HepG2 (cell line): ENCODE measurements around the gene PLK4. TPM values are rescaled to one million over a fixed set of nuclear protein-coding genes. Genes with fewer than 3 reads are reported as not detected.

Experiments
- ATAC-seq: fragments of 200-7000 bp; cut with Tn5 transposase; 3 replicates; pipeline ENCODE4 v1.9.1; 2020; ENCODE audit warnings: mild to moderate bottlenecking, moderate library complexity
- BruUV-seq: library from RNA; stranded (reverse); fragments of 400-500 nt; replicated peaks from 2 replicates; lab custom pipeline; 2021; lab: Mats Ljungman, UMichigan
- CTCF ChIA-PET: fragments of 300-600 bp; formaldehyde crosslinking; extraction: SDS; loops from one replicate; lab custom pipeline; 2021; ENCODE audit warnings: low total read pairs, inconsistent platforms, low intra/inter-chr PET ratio; lab: Yijun Ruan, JAX
- POLR2A ChIA-PET: fragments of 350-600 bp; sonication (Branson Sonifier 250); formaldehyde crosslinking; loops from one replicate; lab custom pipeline; 2020; ENCODE audit warnings: antibody characterized with exemption, inconsistent platforms; lab: Yijun Ruan, JAX
- DNase-seq: peaks from one replicate; pipeline ENCODE4 v3.0.0-alpha.2; 2015; ENCODE audit warnings: low spot score
- FAIRE-seq: peaks from 3 replicates; lab custom pipeline; 2011; peaks lifted over from hg19 to GRCh38; lab: Jason Lieb, UNC
- H2AFZ ChIP-seq: one replicate; pipeline ENCODE4 v1.6.1; 2011; ENCODE audit warnings: low read length, inconsistent platforms
- H3K27ac ChIP-seq: fragments of 300-600 bp; 3 replicates; pipeline ENCODE4 v1.8.0; 2011; ENCODE audit warnings: mixed run types, mild to moderate bottlenecking, mixed read lengths, low read length, inconsistent platforms; ENCODE audit not compliant: insufficient read depth; ENCODE audit errors: extremely low read length
- H3K27me3 ChIP-seq, 2 experiments: fragments of 200-600 bp in 1 of 2; 2 replicates in 1 of 2; 3 replicates in 1 of 2; pipeline versions ENCODE4 v1.6.0 to v1.8.0; 2011; ENCODE audit warnings: low read length in 2 of 2, mild to moderate bottlenecking in 2 of 2, moderate library complexity in 2 of 2, inconsistent platforms in 1 of 2; ENCODE audit not compliant: insufficient read depth in 2 of 2, control insufficient read depth in 1 of 2
- H3K36me3 ChIP-seq, 2 experiments: fragments of 200-600 bp in 1 of 2; replicated peaks in 1 of 2; 2 replicates in 1 of 2; 3 replicates in 1 of 2; pipeline versions ENCODE4 v1.5.1 to v1.8.0; 2011; ENCODE audit warnings: low read length in 2 of 2, inconsistent platforms in 1 of 2; ENCODE audit not compliant: insufficient read depth in 2 of 2, control insufficient read depth in 1 of 2
- H3K4me1 ChIP-seq: 2 replicates; pipeline ENCODE4 v1.5.1; 2012; ENCODE audit warnings: low read length, inconsistent platforms; ENCODE audit not compliant: insufficient read depth
- H3K4me2 ChIP-seq: 2 replicates; pipeline ENCODE4 v1.6.0; 2011; ENCODE audit warnings: low read depth, low read length, inconsistent platforms
- H3K4me3 ChIP-seq, 3 experiments: fragments of 200-600 bp in 1 of 3; sonication (generic), shearing (Covaris generic) in 1 of 3; replicated peaks in 1 of 3; 2 replicates each; pipeline ENCODE4 v1.5.1; 2011 to 2016; ENCODE audit warnings: low read length in 3 of 3, inconsistent platforms in 2 of 3, low read depth in 2 of 3, mild to moderate bottlenecking in 2 of 3, control low read depth in 1 of 3, mixed read lengths in 1 of 3; ENCODE audit not compliant: insufficient read depth in 1 of 3
- H3K79me2 ChIP-seq: one replicate; pipeline ENCODE4 v1.6.1; 2011; ENCODE audit warnings: low read length, inconsistent platforms; ENCODE audit not compliant: insufficient read depth
- H3K9ac ChIP-seq: 2 replicates; pipeline ENCODE4 v1.6.0; 2011; ENCODE audit warnings: mild to moderate bottlenecking, low read depth, low read length, inconsistent platforms; ENCODE audit not compliant: insufficient read depth
- H3K9me3 ChIP-seq: 2 replicates; pipeline ENCODE4 v1.5.1; 2012; ENCODE audit warnings: mild to moderate bottlenecking, low read length
- H4K20me1 ChIP-seq: 2 replicates; pipeline ENCODE4 v1.6.0; 2011; ENCODE audit warnings: inconsistent platforms, mild to moderate bottlenecking, low read length, moderate library complexity; ENCODE audit not compliant: insufficient read depth
- AHR ChIP-seq: IDR thresholded peaks from 2 replicates; pipeline ENCODE4 v1.6.1; 2018; ENCODE audit warnings: missing genetic modification reagents, missing compliant biosample characterization
- CBX2 ChIP-seq, 2 experiments: fragments of 200-600 bp in 1 of 2; sonication (generic); formaldehyde crosslinking in 1 of 2; IDR thresholded peaks; 2 replicates each; pipeline versions ENCODE4 v1.7.0 to v1.8.1; 2018 to 2022; ENCODE audit warnings: low read depth in 2 of 2, low read length in 1 of 2, mild to moderate bottlenecking in 1 of 2, missing genetic modification reagents in 1 of 2
- GABPB1 ChIP-seq: IDR thresholded peaks from 2 replicates; pipeline ENCODE4 v1.6.1; 2016; ENCODE audit warnings: mild to moderate bottlenecking, missing genetic modification reagents, moderate library complexity, missing compliant biosample characterization
- HMG20A ChIP-seq: IDR thresholded peaks from 2 replicates; pipeline ENCODE4 v1.6.1; 2016; ENCODE audit warnings: borderline replicate concordance
- HNF1A ChIP-seq, 2 experiments: sonication (generic) in 1 of 2; formaldehyde crosslinking in 1 of 2; IDR thresholded peaks; 2 replicates each; pipeline versions ENCODE4 v1.4.0 to v1.6.1; 2016 to 2020; ENCODE audit warnings: borderline replicate concordance in 1 of 2, low read depth in 1 of 2, mild to moderate bottlenecking in 1 of 2, missing genetic modification reagents in 1 of 2
- HOXA5 ChIP-seq: sonication (generic); formaldehyde crosslinking; IDR thresholded peaks from 2 replicates; pipeline ENCODE4 v1.4.0; 2020; ENCODE audit warnings: missing genetic modification reagents
- MLXIP ChIP-seq: sonication (generic); formaldehyde crosslinking; IDR thresholded peaks from 2 replicates; pipeline ENCODE4 v1.9.0; 2021; ENCODE audit warnings: missing genetic modification reagents, borderline replicate concordance
- MYC ChIP-seq: sonication (generic); formaldehyde crosslinking; IDR thresholded peaks from 2 replicates; pipeline ENCODE4 v1.9.0; 2021; ENCODE audit warnings: missing genetic modification reagents, borderline replicate concordance
- NFYB ChIP-seq: sonication (generic); formaldehyde crosslinking; IDR thresholded peaks from 2 replicates; pipeline ENCODE4 v1.4.0; 2020; ENCODE audit warnings: missing genetic modification reagents
- ZNF292 ChIP-seq: sonication (generic); formaldehyde crosslinking; IDR thresholded peaks from 2 replicates; pipeline ENCODE4 v1.8.1; 2022; ENCODE audit warnings: mild to moderate bottlenecking, low read depth, missing genetic modification reagents, borderline replicate concordance
- ZNF691 ChIP-seq: sonication (generic); formaldehyde crosslinking; IDR thresholded peaks from 2 replicates; pipeline ENCODE4 v1.4.0; 2020; ENCODE audit warnings: missing genetic modification reagents, low read depth, mild to moderate bottlenecking, borderline replicate concordance
- ZNF766 ChIP-seq: sonication (generic); formaldehyde crosslinking; IDR thresholded peaks from 2 replicates; pipeline ENCODE4 v1.5.0; 2020; ENCODE audit warnings: missing genetic modification reagents, borderline replicate concordance
- ZNF784 ChIP-seq: sonication (generic); formaldehyde crosslinking; IDR thresholded peaks from 2 replicates; pipeline ENCODE4 v1.5.1; 2020; ENCODE audit warnings: missing genetic modification reagents, mild to moderate bottlenecking, borderline replicate concordance
- ZNF878 ChIP-seq: sonication (generic); formaldehyde crosslinking; IDR thresholded peaks from 2 replicates; pipeline ENCODE4 v1.8.1; 2023; ENCODE audit warnings: mild to moderate bottlenecking, missing genetic modification reagents, moderate library complexity
- WGBS: methylation state at CpG from one replicate; pipeline ENCODE4 v1.1.6; 2017; ENCODE audit warnings: low lambda C conversion rate; 5-methylcytosine and 5-hydroxymethylcytosine counted together
- in situ Hi-C: cut with HindIII; loops from 2 replicates; pipeline ENCODE4 v1.10.0; 2017; ENCODE audit warnings: low pct_unique_long_range_greater_than_20kb; ENCODE audit not compliant: extremely low pct_ligation_motif_present
- intact Hi-C: fragments of 100-400 bp; cut with micrococcal nuclease; formaldehyde crosslinking; loops from one replicate; pipeline ENCODE4 v1.10.0; 2022; ENCODE audit not compliant: unreplicated experiment
- polyA plus RNA-seq, 8 experiments: library from polyadenylated mRNA; depleted of rRNA in 3 of 8; stranded (reverse) in 7 of 8; unstranded in 1 of 8; fragments of >200 nt; fragmentation: Illumina TruSeq in 4 of 8; extraction: Trizol in 4 of 8; gene quantifications; 2 replicates each; pipeline versions ENCODE4 v1.2.1 to v1.2.3, GENCODE V29; 2011 to 2016; ENCODE audit warnings: low read depth in 4 of 8, missing spikeins in 1 of 8, mixed read lengths in 1 of 8; ENCODE audit not compliant: insufficient read depth in 1 of 8
- total RNA-seq, 5 experiments: library from RNA; depleted of rRNA; stranded (reverse); fragments of >200 nt; fragmentation: Illumina TruSeq; extraction: Trizol; gene quantifications; 2 replicates each; pipeline ENCODE4 v1.2.3, GENCODE V29; 2016; ENCODE audit warnings: low read depth in 1 of 5

The PLK4 gene
- total and polyA plus RNA-seq, 2 of the 13 experiments (the other 11 are each of a cell fraction or from before 2014, with no cell fraction given): 22.4 to 46.1 TPM

GRCh38 chr4:127832585-127832984 is 48.1 kb upstream of the PLK4 start:
- no peak for DNase-seq
- 91% methylated on average over 4 of the region's 4 CpGs for WGBS
- intact Hi-C loops: no loop called here
- H3K36me3 ChIP-seq: peaks cover 0 to 18% of the 10 kb centered on the region in 2 experiments; a peak in 2 of 5 replicates
- no peaks in the 10 kb centered on the region for H3K27me3 ChIP-seq
- H3K9ac ChIP-seq: no peak overlapping the region
- in situ Hi-C loops: no loop called here
- no peak overlapping the region for H3K4me2 ChIP-seq
- CTCF ChIA-PET: no interaction called here
- H3K4me3 ChIP-seq: no peak overlapping the region
- H4K20me1 ChIP-seq: no peaks in the 10 kb centered on the region
- H3K79me2 ChIP-seq: no peaks in the 10 kb centered on the region
- no peak for ATAC-seq
- no TSS peak for BruUV-seq
- no peak overlapping the region for H2AFZ ChIP-seq
- no peaks in the 10 kb centered on the region for H3K4me1 ChIP-seq
- no peaks in the 10 kb centered on the region for H3K9me3 ChIP-seq
- FAIRE-seq: no peak
- H3K27ac ChIP-seq: no peak overlapping the region
- TF ChIP-seq NFYB (CRISPR knock-in tag) (no peak), MLXIP (CRISPR knock-in tag) (no peak), HNF1A (IDR thresholded peaks at IDR 0.05; ENCODE audit: low read depth) (no peak), HNF1A (CRISPR knock-in tag; IDR thresholded peaks at IDR 0.05; ENCODE audit: borderline replicate concordance) (no peak), AHR (CRISPR knock-in tag) (no peak), ZNF878 (CRISPR knock-in tag) (no peak), ZNF292 (CRISPR knock-in tag) (no peak), ZNF691 (CRISPR knock-in tag) (no peak), HOXA5 (CRISPR knock-in tag) (no peak), CBX2 (IDR thresholded peaks at IDR 0.05; ENCODE audit: low read depth, low read length) (no peak), CBX2 (CRISPR knock-in tag; IDR thresholded peaks at IDR 0.05; ENCODE audit: low read depth) (no peak), ZNF784 (CRISPR knock-in tag) (no peak), HMG20A (CRISPR knock-in tag) (no peak), ZNF766 (CRISPR knock-in tag) (no peak), MYC (CRISPR knock-in tag) (no peak), GABPB1 (CRISPR knock-in tag) (no peak)
- TF ChIP-seq, all 625 proteins: peak for 0
- POLR2A ChIA-PET: no interaction called here
